ENCODE results near the gene NUP214.
"Not testable (repeated sequence)": the region's sequence is repeated elsewhere in the genome, so short reads cannot be mapped to it uniquely, and the experiment has no call there.

Gene NUP214

GRCh38 chr9:131103535-131103934 lies 21.9 kb upstream of the NUP214 start:
- no peaks in the 10 kb centered on the region for H3K27me3 Mint-ChIP-seq
- H3K27ac Mint-ChIP-seq: no peak overlapping the region
- H3K36me3 Mint-ChIP-seq: no peaks in the 10 kb centered on the region
- no peak overlapping the region for H3K4me3 Mint-ChIP-seq
- no peaks in the 10 kb centered on the region for H3K9me3 Mint-ChIP-seq (ENCODE audit: low read depth)
- H3K4me1 Mint-ChIP-seq (ENCODE audit: low read depth): no peaks in the 10 kb centered on the region

- no peaks in the 10 kb centered on the region for H3K4me1 Mint-ChIP-seq (ENCODE audit: low read depth)
- H3K9me3 Mint-ChIP-seq (ENCODE audit: low read depth): no peaks in the 10 kb centered on the region
- no peaks in the 10 kb centered on the region for H3K36me3 Mint-ChIP-seq
- no peak overlapping the region for H3K27ac Mint-ChIP-seq
- no peaks in the 10 kb centered on the region for H3K27me3 Mint-ChIP-seq
- H3K4me3 Mint-ChIP-seq: no peak overlapping the region
Measured at GRCh38 chr9:131104016-131104740, 21.2 kb upstream of the NUP214 start.

DNA sequence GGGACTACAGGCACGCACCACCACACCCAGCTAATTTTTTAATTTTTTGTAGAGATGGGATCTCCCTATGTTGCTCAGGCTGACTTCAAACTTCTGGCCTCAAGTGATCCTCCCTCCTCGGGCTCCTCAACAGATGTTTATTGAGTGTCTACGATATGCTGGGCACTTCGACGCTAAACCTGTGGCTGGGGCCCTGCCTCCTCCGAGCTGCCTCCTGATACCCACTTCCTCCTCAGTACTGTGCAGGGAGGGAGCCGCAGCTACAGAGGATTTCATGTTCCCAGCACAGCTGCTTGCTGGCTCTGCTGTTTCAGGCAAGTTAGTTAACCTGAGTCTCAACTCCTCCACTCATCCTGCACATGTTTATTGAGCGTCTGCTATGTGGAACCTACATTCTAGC lies 19.4 kb upstream of the NUP214 start:
- Mint-ChIP-seq H3K4me1 (ENCODE audit: low read depth) (no peaks in the 10 kb centered on the region), H3K4me3 (no peak overlapping the region), H3K9me3 (ENCODE audit: low read depth) (no peaks in the 10 kb centered on the region), H3K36me3 (no peaks in the 10 kb centered on the region), H3K27ac (no peak overlapping the region), H3K27me3 (no peaks in the 10 kb centered on the region)

- Mint-ChIP-seq H3K27ac (no peak overlapping the region), H3K4me1 (ENCODE audit: low read depth) (no peaks in the 10 kb centered on the region), H3K27me3 (no peaks in the 10 kb centered on the region), H3K4me3 (no peak overlapping the region), H3K9me3 (ENCODE audit: low read depth) (no peaks in the 10 kb centered on the region), H3K36me3 (no peaks in the 10 kb centered on the region)
Measured at GRCh38 chr9:131107760-131108159, 17.6 kb upstream of the NUP214 start.

- H3K27ac Mint-ChIP-seq: no peak overlapping the region
- H3K4me3 Mint-ChIP-seq: no peak overlapping the region
- H3K27me3 Mint-ChIP-seq: no peaks in the 10 kb centered on the region
- no peaks in the 10 kb centered on the region for H3K9me3 Mint-ChIP-seq (ENCODE audit: low read depth)
- no peaks in the 10 kb centered on the region for H3K4me1 Mint-ChIP-seq (ENCODE audit: low read depth)
- no peaks in the 10 kb centered on the region for H3K36me3 Mint-ChIP-seq
Measured at GRCh38 chr9:131111186-131111853, 14.1 kb upstream of the NUP214 start.

- Mint-ChIP-seq H3K4me3 (no peak overlapping the region), H3K36me3 (no peaks in the 10 kb centered on the region), H3K4me1 (ENCODE audit: low read depth) (no peaks in the 10 kb centered on the region), H3K9me3 (ENCODE audit: low read depth) (no peaks in the 10 kb centered on the region), H3K27ac (no peak overlapping the region), H3K27me3 (no peaks in the 10 kb centered on the region)
Measured at GRCh38 chr9:131111854-131112311, 13.5 kb upstream of the NUP214 start.

- Mint-ChIP-seq H3K9me3 (ENCODE audit: low read depth) (no peaks in the 10 kb centered on the region), H3K4me1 (ENCODE audit: low read depth) (no peaks in the 10 kb centered on the region), H3K27me3 (no peaks in the 10 kb centered on the region), H3K36me3 (no peaks in the 10 kb centered on the region), H3K4me3 (no peak overlapping the region), H3K27ac (no peak overlapping the region)
Measured at GRCh38 chr9:131112374-131113154, 12.8 kb upstream of the NUP214 start.

GRCh38 chr9:131113655-131114054 lies 11.7 kb upstream of the NUP214 start:
- no peaks in the 10 kb centered on the region for H3K4me1 Mint-ChIP-seq (ENCODE audit: low read depth)
- H3K9me3 Mint-ChIP-seq (ENCODE audit: low read depth): no peaks in the 10 kb centered on the region
- H3K36me3 Mint-ChIP-seq: no peaks in the 10 kb centered on the region
- no peak overlapping the region for H3K27ac Mint-ChIP-seq
- no peaks in the 10 kb centered on the region for H3K27me3 Mint-ChIP-seq
- no peak overlapping the region for H3K4me3 Mint-ChIP-seq

GRCh38 chr9:131114084-131114535 lies 11.3 kb upstream of the NUP214 start:
- no peaks in the 10 kb centered on the region for H3K27me3 Mint-ChIP-seq
- no peak overlapping the region for H3K27ac Mint-ChIP-seq
- H3K9me3 Mint-ChIP-seq (ENCODE audit: low read depth): no peaks in the 10 kb centered on the region
- H3K36me3 Mint-ChIP-seq: no peaks in the 10 kb centered on the region
- H3K4me3 Mint-ChIP-seq: no peak overlapping the region
- no peaks in the 10 kb centered on the region for H3K4me1 Mint-ChIP-seq (ENCODE audit: low read depth)

GRCh38 chr9:131115360-131115742 lies 10.0 kb upstream of the NUP214 start:
- H3K9me3 Mint-ChIP-seq (ENCODE audit: low read depth); H3K36me3 Mint-ChIP-seq; H3K4me3 Mint-ChIP-seq; H3K27ac Mint-ChIP-seq; H3K4me1 Mint-ChIP-seq (ENCODE audit: low read depth); H3K27me3 Mint-ChIP-seq: not testable (repeated sequence)

GRCh38 chr9:131116281-131117120 lies 8.9 kb upstream of the NUP214 start:
- no peaks in the 10 kb centered on the region for H3K4me1 Mint-ChIP-seq (ENCODE audit: low read depth)
- H3K27me3 Mint-ChIP-seq: no peaks in the 10 kb centered on the region
- no peak overlapping the region for H3K27ac Mint-ChIP-seq
- no peak overlapping the region for H3K4me3 Mint-ChIP-seq
- H3K9me3 Mint-ChIP-seq (ENCODE audit: low read depth): no peaks in the 10 kb centered on the region
- no peaks in the 10 kb centered on the region for H3K36me3 Mint-ChIP-seq

DNA sequence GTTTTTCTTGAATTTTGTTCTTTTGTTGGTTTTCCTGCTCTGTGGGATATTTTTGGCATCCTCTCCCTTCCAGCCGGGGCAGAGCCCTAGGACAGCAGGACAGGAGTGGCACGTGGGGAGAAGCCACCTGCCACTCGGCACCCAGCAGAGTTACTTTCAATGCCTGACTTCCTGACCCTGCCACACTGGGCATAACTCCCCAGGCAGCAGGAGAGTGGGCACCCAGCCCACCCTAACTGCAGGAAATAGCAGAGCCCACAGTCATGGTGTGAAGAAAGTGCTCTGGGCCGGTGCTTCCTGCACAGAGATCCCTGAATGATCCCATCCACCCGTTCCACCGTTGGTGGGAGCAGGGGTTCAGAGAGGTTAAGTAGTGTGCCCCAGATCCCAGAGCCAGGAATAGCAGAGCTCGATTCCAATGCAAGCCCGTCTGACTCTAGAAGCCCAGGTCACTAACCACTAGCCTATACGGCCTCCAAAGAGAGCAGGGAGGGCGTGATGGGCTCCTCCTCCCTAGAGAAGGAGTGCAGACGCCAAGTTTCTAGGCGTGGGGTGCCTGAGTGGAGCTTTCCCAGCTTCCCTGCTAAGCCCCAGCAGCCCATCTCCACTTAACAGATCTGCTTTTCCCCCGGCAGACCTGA lies 8.1 kb upstream of the NUP214 start:
- Mint-ChIP-seq H3K27ac (no peak overlapping the region), H3K27me3 (no peaks in the 10 kb centered on the region), H3K9me3 (ENCODE audit: low read depth) (no peaks in the 10 kb centered on the region), H3K4me3 (no peak overlapping the region), H3K4me1 (ENCODE audit: low read depth) (no peaks in the 10 kb centered on the region), H3K36me3 (no peaks in the 10 kb centered on the region)

DNA sequence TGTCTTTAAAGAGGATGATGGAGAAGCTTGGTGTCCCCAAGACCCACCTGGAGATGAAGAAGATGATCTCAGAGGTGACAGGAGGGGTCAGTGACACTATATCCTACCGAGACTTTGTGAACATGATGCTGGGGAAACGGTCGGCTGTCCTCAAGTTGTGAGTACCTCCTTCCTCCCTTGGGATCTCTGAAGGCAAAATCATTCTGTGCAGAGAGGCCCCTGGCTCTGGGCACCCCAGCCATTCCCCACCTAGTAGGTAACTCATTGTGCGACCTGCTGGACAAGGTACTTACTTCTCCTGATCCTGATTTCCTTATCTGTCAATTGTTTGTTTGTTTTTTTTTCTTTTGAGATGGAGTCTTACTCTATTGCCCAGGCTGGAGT lies 7.6 kb upstream of the NUP214 start:
- no peaks in the 10 kb centered on the region for H3K4me1 Mint-ChIP-seq (ENCODE audit: low read depth)
- no peaks in the 10 kb centered on the region for H3K27me3 Mint-ChIP-seq
- H3K36me3 Mint-ChIP-seq: no peaks in the 10 kb centered on the region
- H3K27ac Mint-ChIP-seq: no peak overlapping the region
- no peak overlapping the region for H3K4me3 Mint-ChIP-seq
- no peaks in the 10 kb centered on the region for H3K9me3 Mint-ChIP-seq (ENCODE audit: low read depth)

DNA sequence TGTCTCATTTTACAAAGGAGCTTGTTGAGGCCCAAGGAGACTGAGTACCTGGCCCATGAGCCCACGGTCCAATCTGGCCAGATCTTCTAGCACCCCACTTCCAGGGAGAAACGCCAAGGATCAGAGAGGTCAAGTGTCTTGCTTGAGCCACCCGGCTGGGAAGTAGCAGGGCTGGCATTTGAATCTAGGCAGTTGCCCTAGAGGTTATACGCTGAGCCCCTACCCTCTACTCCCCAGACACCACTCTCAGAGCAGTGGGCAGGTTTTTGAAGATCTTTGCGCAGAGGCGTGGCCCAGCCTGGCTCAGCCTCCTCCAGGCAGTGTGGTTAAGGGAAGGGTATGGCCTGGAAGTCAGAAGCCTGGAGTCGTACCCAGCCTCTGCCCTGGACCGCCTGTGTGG lies 5.8 kb upstream of the NUP214 start:
- Mint-ChIP-seq H3K36me3 (no peaks in the 10 kb centered on the region), H3K4me3 (no peak overlapping the region), H3K27ac (no peak overlapping the region), H3K9me3 (ENCODE audit: low read depth) (no peaks in the 10 kb centered on the region), H3K4me1 (ENCODE audit: low read depth) (no peaks in the 10 kb centered on the region), H3K27me3 (no peaks in the 10 kb centered on the region)
